Left hindlimb (tissue), 1 donor: ENCODE results near the gene MMP1.

Experiments
- DNase-seq: peaks from one replicate; pipeline ENCODE4 v3.0.0-alpha.2; 2018

The MMP1 gene

DNA sequence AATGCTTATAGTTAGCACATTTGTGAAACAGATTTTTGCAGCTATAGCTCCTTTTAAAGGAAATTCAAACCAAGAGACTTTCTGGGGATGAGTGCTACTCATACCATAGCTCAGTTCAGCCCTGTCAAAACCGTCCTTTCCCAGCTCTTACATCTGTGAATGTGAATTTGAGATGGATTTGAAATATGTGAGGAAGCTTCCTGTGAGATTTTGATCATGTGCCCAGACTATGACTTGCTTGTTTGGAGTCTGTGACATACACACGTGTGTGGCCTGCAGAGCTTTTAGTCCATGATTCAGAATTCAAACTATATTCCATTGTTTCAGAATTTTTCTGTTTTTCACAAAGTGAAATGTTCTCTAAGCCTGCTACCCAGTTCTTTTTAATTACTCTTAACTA lies 4.4 kb upstream of the MMP1 start:
- DNase-seq, result no peak

DNA sequence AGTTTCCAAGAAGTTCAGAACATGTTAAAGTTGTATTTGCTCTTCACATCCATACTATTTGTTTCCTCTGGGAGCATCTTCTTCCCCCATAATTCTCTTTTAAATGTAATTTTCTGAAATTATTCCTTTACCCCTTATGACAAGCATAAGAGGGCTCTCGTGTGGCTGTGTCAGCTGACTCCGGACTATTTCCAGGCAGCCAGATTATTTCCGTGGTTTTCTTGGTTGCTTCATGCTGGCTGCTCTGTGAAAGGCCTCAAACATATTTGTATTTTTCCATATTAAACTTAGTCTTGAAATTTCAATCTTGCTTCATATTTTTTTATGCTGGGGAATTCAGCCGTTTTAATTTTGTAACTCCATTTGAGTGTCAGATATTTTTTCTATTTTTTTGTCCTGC lies 2.8 kb upstream of the MMP1 start:
- DNase-seq, result no peak

DNA sequence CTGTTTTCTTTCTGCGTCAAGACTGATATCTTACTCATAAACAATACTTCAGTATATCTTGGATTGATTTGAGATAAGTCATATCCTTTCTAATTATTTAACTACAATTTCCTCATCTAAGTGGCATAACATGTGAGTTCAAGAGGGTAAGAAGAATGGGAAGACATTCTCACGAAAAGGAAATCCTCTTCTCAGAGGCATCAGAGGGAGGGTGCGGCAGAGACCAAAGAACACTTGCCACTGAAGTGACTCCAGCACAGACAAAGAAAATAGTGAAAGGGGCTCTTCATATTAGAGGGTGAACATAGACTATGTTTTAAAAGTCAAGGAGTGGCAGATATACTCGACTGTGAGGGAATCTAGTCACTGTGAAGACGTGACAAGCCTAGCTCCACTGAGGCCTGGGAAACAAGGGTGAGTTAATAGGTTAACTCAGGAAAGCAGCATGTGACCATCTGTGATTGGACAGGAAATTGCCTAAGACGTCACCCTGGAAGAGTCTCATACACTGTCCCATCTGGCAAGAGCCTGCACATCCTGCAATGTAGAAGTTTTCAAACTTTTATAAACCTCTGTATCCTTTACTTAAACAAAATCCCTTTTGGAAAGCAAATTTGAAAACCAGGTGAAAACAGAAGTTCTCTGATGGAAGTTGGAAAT lies 1.9 kb upstream of the MMP1 start:
- DNase-seq, result no peak

DNA sequence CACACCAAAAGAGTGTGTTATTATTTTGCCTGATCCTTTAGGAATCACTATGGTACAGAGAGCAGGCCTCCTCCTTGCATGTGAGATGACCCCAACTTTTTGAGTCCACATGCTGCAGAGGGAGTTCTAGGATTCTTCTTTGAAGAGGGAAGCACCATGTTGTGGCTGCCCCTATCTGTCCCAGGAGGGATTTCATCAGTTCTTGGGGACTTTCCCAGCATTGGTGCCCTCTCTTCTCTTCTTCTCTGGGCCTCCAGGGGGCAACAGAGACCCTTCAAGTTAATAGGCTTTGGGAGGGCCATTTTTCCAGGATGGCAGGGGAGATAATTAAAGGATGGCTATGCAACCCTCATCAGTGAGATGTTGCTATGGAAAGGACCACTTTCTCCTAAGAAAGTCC lies 3.6 kb downstream of the MMP1 start:
- DNase-seq, result no peak

DNA sequence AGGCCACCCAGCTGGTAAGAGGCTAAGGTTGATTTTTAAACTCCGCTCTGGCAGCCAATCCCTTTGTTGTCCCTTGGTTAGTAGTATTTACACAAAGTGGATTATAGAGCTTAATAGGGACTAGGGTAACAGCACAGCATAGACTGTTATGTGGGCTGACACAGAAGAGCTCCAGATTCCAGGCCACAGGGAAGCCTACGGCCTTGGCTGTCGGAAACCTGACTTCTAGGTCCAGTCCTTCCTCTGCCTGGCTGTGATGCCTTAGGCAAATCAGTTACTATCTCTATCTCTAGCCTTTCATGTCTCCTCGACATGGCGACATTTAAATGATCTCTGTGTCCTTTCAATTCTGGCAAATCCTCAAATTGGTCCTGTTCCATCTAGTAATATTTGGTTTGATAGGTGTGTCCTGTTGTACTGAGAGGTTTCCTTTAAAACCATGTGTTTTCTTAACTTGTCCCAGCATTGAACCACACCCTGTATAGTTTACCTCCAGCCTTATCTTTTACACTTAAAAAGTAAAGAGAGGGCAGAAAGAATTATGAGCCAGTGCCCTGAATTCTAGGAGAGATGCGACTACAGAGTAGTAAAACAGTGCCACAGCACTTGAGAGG lies 4.2 kb downstream of the MMP1 start:
- DNase-seq, result no peak

DNA sequence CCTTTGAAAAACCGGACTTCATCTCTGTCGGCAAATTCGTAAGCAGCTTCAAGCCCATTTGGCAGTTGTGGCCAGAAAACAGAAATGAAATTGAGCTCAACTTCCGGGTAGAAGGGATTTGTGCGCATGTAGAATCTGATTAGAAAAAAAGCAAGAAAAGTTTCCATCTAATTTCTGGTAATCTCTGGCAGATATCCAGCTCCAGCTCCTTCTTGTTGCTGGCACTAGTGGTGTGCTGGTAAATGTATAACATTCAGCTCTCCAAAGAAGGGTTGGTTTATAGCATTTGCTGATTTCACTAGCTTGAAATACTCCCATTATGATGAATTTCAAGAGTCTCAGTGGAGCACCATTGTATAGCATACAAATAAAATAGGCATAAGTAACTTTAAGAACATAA lies 5.4 kb downstream of the MMP1 start:
- no peak for DNase-seq

DNA sequence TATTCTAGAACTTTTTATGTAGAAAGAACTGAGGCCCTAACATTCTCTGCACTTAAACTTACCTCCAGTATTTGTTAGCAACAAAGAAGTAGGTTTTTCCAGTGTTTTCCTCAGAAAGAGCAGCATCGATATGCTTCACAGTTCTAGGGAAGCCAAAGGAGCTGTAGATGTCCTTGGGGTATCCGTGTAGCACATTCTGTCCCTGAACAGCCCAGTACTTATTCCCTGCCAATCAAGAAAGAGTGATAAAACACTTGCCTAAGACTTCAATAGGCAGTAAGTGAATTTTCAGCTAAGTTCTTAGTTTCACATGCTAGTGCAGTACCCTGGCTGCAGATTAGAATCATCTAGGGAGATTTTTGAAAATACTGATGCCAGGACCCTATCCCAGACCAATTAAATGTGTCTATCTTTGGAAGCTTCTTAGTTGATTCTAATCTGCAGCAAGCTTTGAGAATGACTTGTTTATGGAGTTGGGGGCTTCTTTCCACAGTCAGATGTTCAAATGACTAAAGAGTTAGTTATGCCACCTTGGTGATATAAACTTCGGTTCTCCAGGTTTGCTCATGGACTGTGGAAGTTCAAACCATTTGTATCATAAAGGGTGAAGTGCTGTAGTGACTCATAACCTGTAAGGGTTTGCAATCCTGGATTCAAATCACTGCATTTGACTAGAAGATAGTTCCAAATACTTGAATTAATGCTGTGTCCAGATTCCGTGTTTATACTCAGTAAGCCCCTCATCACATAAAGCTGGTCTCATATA lies 6.5 kb downstream of the MMP1 start:
- no peak for DNase-seq

DNA sequence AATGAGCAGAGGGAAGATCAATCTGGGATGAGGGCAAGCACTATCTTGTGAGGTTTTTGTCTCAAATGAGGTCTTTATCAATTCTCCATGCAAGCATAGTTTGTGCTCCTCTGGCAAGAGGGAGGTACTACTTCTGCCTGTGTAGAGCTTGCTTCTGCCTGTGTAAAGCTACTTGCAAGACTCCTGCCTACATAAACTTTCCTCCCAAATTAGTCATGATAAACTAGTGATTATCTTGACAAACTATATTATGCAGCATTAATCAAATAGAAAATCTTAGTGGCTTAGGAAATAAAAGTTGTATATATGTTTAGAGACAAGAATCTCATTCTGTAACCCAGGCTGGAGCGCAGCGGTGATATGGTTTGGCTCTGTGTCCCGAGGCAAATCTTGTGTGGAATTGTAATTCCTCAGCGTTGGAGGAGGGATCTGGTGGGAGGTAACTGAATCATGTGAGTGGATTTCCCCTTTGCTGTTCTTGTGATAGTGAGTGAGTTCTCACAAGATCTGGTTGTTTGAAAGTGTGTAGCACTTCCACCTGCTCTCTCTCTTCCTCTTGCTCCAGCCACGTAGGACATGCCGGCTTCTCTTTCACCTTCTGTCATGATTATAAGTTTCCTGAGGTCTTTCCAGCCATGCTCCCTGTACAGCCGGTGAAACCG lies 9.5 kb downstream of the MMP1 start:
- no peak for DNase-seq

DNA sequence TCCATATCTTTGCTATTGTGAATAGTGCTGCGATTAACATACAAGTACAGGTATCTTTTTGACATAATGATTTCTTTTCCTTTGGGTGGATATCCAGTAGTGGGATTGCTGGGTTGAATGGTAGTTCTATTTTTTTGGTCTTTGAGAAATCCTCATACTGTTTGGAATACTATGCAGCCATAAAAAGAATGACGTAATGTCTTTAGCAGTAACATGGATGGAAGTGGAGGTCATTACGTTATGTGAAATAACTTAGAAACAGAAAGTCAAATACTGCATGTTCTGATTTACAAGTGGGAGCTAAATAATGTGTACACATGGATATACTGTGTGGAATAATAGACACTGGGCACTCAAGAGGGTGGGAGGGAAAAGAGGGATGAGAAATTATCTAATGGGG lies 13.6 kb downstream of the MMP1 start:
- no peak for DNase-seq

DNA sequence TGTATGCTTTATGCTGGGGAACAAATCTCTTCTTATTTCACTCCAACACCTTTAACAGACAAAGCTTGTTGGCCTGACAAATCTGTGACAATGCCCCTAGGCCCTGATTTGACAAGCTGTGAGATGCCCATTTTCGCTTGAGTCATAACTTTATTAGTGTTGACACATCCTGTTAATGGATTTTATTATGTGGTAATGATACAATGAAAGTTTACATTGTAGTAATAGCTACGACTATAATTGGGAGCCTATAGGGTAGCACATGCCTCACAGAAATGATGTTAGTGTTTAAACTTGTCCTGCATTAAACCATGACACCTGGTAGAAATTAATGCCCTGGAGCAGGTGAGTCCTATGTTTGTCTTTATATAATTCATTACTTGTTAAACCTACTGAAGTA lies 14.2 kb downstream of the MMP1 start:
- DNase-seq, result no peak

DNA sequence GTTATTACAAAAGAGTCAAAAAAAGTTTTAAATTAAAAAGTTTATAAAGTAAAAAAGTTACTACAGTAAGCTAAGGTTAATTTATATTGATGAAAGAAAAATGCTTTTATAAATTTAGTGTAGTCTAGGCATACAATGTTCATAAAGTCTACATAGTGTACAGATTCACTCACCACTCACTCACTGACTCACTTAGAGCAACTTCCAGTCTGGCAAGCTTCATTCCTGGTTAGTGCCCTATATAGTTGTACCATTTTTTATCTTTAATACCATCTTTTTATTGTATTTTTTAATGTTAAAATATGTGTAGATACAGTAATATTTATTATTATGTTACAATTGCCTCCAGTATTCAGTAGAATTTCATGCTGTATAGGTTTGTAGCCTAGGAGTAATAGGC lies 14.9 kb downstream of the MMP1 start:
- no peak for DNase-seq

DNA sequence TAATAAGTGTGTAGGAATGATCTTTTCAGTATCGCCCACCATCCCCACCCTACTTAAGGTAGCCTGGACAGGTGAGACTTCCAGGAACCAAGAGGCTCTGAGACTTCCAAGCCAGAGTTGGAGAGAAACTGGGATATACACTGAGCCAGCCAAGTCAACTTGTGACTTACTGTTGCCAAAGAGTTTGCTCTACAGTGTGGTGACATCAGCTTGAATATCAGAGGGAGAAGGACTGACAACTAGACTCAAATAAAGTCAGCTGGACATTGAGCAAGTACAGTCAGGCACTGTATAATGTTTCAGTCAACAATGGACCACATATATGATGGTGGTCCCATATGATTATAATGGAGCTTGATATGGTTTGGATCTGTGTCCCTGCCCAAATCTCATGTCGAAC lies 16.3 kb downstream of the MMP1 start:
- no peak for DNase-seq

DNA sequence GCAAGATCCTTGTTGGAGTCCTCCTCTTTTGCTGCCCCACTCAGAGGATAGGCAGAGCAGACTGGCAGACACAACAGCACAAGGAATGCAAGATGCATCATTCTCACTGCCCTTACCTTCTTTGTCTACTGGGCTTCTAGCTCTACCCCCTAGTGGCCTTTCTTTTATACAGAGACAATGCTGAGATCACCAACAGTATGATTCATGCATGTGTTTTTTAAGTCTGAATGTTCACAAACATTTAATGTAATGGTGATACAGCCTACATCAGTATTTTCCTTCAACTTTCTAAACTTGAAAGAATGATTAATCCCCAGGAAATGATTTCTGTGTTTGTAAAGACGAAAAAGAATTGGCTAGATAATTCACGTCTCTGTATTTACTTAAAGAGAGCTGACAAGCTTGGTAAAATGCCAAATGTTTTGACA lies 17.5 kb downstream of the MMP1 start, which contains the start of gene MMP10:
Gene MMP10 (minus strand): TSS at position 138 of the 428 bp plus-strand sequence. CDS start 37 bp downstream, at position 101.
- no peak for DNase-seq

DNA sequence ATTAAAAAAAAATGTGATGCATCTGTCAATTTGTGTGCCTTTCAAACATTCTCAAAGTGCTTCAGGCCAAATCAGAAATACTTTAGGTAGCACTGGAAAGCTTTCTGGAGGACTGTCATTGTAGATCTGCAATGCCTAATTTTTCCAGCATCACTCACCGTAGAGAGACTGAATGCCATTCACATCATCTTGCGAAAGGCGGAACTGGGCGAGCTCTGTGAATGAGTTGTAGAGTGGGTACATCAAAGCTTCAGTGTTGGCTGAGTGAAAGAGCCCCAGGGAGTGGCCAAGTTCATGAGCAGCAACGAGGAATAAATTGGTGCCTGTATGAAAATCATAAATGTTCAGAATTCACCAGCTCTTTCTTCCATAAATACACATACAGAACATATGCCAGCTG lies 21.5 kb downstream of the MMP1 start:
- no peak for DNase-seq

DNA sequence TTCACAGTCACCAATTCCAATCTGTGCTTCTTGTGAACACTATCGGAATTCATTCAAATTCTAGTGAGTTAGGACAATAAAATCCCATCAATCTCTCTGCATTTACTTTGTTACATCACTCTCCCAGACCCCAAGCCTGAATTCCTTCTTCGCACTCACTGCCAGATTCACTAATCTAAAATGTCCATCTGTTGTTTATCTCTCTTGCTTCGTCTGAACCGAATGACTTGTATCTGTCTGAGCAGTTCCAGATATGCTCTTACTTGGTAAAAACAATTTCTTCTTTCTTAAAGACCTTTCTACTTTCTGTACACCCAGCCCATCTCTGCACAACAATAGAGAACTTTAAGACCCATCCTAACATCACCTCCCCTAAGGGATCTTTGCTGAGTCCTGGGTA lies 24.6 kb downstream of the MMP1 start:
- no peak for DNase-seq

DNA sequence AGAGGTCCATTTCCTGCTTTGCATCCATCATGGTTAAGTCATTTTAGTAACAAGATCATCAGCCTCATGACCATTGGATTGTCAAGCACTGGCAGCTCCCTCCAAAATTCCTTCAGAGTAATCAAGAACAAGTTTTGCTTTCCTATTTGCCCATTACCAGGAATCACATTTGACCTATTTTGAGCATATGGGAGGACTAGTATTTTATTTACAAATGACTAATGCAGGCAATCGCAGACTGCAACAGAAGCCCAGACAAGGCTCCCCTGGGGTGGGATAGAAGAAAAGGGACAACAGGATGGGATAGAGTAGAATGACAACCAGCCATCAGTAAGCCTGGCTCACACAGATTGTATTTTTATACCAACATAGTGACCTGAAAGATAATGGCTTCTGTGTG lies 26.6 kb downstream of the MMP1 start:
- DNase-seq, result no peak

DNA sequence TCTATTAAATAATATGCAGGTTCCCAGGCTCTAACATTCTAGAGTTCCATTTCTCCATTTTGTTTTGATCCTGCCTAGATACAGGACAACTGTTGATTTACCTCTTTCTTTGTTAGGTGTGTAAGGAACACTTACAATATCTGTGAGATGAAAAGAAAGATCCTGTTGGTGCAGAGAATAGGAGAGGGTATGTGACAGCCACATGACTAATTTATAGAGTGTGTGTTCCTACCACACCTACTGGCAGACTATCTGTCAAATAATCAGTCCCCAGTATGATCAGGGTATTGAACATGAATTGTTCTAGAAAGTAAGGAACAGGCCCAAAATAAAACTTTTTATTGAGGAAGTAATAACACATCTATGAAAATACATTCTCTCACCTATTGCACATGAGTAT lies 27.8 kb downstream of the MMP1 start:
- DNase-seq, result no peak

DNA sequence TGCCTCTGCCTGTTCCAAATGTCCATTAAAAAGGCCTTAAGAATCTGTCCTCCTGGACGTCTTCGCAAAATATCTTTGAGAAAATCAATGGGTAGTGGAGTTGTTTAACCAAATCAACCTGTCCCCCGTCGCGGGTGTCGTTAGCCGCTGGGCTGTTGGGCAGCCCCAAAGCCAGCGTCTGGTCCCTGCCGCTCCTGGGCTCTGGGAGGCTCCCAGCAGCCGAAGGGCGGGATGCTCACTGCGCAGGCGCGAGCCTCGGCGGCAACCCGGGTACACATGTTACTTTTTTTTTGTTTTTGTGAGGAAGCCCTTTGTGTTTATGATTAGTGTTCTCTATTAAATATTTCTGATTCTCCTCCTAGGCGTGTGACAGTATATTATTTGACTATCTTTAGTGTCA lies 30.2 kb downstream of the MMP1 start:
- DNase-seq, result no peak

DNA sequence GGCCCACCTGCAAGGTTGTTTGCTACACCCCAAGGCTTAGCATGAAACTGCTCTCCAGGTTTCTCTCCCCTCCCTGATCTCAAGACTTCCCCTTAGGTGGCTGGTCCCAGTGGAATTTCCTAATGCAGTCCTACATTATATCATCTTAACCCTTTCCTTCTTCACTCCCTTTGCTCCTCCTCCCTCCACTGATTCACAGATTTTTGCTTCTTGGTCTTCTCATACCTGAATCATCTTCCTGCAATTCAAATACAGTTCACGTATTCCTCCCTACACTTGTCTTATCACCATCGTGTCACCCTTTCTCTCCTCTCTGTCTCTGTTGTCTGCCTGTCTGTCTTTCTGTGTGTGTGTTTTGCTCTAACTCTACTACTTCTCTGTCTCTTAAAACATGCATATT lies 34.5 kb downstream of the MMP1 start:
- no peak for DNase-seq

DNA sequence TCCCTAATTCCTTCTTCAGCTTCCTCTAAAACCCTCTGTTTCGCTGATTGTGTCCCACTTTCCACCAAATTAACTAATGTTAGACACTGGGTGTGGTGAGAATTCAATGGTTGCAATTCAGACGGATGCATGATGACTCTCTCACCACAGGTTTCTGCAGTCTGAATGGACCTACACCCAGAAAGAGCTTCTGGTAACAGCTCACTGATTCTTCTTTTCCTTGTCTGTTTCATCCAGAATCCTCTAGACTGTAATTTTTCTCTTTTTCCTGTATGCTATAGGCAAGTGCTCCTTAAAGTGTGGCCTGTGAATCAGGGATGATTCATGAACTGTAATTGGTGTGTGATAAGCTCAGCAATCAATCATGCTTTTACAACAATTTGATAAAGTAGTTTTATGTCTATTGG lies 35.6 kb downstream of the MMP1 start:
- DNase-seq, result no peak

DNA sequence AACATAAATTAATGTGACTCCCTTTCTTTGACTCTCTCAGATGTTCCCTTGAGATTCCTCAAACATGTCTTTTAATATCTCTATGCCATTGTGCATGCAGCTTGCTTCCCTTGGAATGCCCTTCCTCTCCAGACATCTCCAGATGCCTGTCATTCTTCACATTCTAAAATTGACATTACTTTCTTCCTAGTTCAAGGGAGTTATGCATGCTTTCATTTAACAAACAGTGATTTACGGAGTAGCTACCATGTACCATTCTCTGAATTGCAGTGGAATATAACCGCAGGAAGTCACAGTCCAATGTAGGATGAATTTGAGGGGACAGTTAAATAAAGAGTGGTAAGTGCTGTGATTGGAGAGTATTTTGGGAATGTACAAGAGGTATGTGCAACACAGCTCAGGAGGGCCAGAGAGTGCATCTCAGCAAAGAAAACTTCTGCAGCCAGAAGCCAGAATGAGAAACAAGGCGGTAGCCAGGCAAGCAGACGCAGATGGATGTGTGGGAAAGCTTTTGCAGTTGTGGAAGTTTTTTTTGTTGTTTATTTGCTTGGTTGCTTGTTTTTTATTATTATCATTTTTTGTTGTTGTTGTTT lies 36.2 kb downstream of the MMP1 start:
- no peak for DNase-seq

DNA sequence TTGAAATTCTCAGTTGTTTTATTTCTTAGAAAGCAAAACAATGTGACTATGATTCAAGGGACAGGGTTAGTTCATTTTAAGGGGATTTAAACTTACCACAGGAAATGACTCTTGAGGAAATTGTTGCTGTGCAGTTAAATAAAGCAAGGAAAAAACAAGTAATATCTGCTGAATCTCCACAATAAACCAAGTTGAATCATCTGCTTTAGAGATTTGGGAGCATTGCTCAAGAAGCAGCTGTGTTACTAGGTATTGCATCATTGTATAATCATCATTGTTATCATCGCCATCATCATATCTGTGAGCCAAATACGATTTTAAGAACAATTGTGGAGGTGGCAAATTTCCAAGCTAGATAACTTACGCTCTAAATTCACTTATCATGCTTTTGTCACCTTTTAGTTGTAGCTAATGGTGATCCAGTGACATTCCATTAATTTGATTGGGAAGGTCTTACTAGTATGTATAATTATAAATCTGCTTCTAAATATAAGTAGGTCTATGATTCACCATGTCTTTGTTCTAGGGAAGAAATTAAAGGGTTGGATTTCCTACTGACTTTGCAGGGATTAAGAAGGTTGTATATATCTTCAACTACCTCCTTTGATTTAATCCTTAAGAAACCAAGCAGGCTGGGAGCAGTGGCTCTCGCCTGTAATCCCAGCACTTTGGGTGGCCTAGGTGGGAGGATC lies 37.5 kb downstream of the MMP1 start:
- DNase-seq, result no peak
